Astrocyte (in vitro differentiated cells and primary cell): ENCODE measurements around the gene USP17L26. TPM values are rescaled to one million over a fixed set of nuclear protein-coding genes. Genes with fewer than 3 reads are reported as not detected.

ENCODE experiments used
- DNase-seq: peaks from one replicate; pipeline ENCODE4 v3.0.0-alpha.2; 2010; ENCODE audit warnings: low read depth
- FAIRE-seq: peaks from 2 replicates; lab custom pipeline; 2011; peaks lifted over from hg19 to GRCh38; lab: Jason Lieb, UNC
- H2AFZ ChIP-seq: 2 replicates; pipeline ENCODE4 v1.6.0; 2012; ENCODE audit warnings: low read depth, low read length, inconsistent platforms
- H3K27ac ChIP-seq: 2 replicates; pipeline ENCODE4 v1.5.1; 2011; ENCODE audit warnings: low read depth, low read length, inconsistent platforms
- H3K27me3 ChIP-seq: 2 replicates; pipeline ENCODE4 v1.6.0; 2011; ENCODE audit warnings: low read length, inconsistent platforms; ENCODE audit not compliant: insufficient read depth
- H3K36me3 ChIP-seq: 2 replicates; pipeline ENCODE4 v1.5.1; 2011; ENCODE audit warnings: low read length, inconsistent platforms; ENCODE audit not compliant: insufficient read depth
- H3K4me1 ChIP-seq: 2 replicates; pipeline ENCODE4 v1.5.1; 2011; ENCODE audit warnings: low read length, inconsistent platforms; ENCODE audit not compliant: insufficient read depth
- H3K4me2 ChIP-seq: 2 replicates; pipeline ENCODE4 v1.6.0; 2012; ENCODE audit warnings: low read length, inconsistent platforms
- H3K4me3 ChIP-seq: 2 replicates; pipeline ENCODE4 v1.5.1; 2011; ENCODE audit warnings: low read depth, mild to moderate bottlenecking, low read length, inconsistent platforms; ENCODE audit not compliant: insufficient read depth
- H3K79me2 ChIP-seq: 2 replicates; pipeline ENCODE4 v1.6.0; 2012; ENCODE audit warnings: mild to moderate bottlenecking, low read length, inconsistent platforms; ENCODE audit not compliant: insufficient read depth
- H3K9ac ChIP-seq: 2 replicates; pipeline ENCODE4 v1.6.0; 2012; ENCODE audit warnings: mild to moderate bottlenecking, low read length, inconsistent platforms
- H3K9me3 ChIP-seq: 2 replicates; pipeline ENCODE4 v1.5.1; 2012; ENCODE audit warnings: low read depth, mild to moderate bottlenecking, low read length, inconsistent platforms; ENCODE audit not compliant: insufficient read depth
- H4K20me1 ChIP-seq: 2 replicates; pipeline ENCODE4 v1.6.0; 2012; ENCODE audit warnings: low read length, inconsistent platforms; ENCODE audit not compliant: insufficient read depth
- H3K27ac Mint-ChIP-seq: one replicate; pipeline ENCODE4 v1.8.0; 2021; ENCODE audit warnings: mild to moderate bottlenecking, mixed read lengths; ENCODE audit not compliant: unreplicated experiment
- H3K27me3 Mint-ChIP-seq: one replicate; pipeline ENCODE4 v1.8.0; 2021; ENCODE audit warnings: low read depth, mixed read lengths; ENCODE audit not compliant: unreplicated experiment
- H3K36me3 Mint-ChIP-seq: one replicate; pipeline ENCODE4 v1.8.0; 2021; ENCODE audit warnings: low read depth, mixed read lengths; ENCODE audit not compliant: unreplicated experiment
- H3K4me1 Mint-ChIP-seq: one replicate; pipeline ENCODE4 v1.8.0; 2021; ENCODE audit warnings: low read depth, mixed read lengths; ENCODE audit not compliant: unreplicated experiment
- H3K4me3 Mint-ChIP-seq: one replicate; pipeline ENCODE4 v1.8.0; 2021; ENCODE audit warnings: mild to moderate bottlenecking, moderate library complexity, mixed read lengths; ENCODE audit not compliant: unreplicated experiment
- H3K9me3 Mint-ChIP-seq: one replicate; pipeline ENCODE4 v1.8.0; 2021; ENCODE audit warnings: mild to moderate bottlenecking, mixed read lengths; ENCODE audit not compliant: unreplicated experiment
- EZH2 ChIP-seq: IDR thresholded peaks from 2 replicates; pipeline ENCODE4 v1.6.1; 2012; ENCODE audit warnings: mild to moderate bottlenecking, low read length, inconsistent platforms; ENCODE audit not compliant: insufficient read depth
- total RNA-seq: library from RNA; stranded (reverse); gene quantifications from 2 replicates; pipeline ENCODE4 v1.2.1, GENCODE V29; 2021
- TF ChIP-seq, protein P1 (sequence below): IDR thresholded peaks from 2 replicates; pipeline ENCODE4 v1.5.1; 2011; ENCODE audit warnings: low read depth, mild to moderate bottlenecking, inconsistent platforms, low read length, moderate library complexity; ENCODE audit not compliant: insufficient read depth

USP17L26 gene
- total RNA-seq, 1 donor from 2014 or later, result not detected

DNA sequence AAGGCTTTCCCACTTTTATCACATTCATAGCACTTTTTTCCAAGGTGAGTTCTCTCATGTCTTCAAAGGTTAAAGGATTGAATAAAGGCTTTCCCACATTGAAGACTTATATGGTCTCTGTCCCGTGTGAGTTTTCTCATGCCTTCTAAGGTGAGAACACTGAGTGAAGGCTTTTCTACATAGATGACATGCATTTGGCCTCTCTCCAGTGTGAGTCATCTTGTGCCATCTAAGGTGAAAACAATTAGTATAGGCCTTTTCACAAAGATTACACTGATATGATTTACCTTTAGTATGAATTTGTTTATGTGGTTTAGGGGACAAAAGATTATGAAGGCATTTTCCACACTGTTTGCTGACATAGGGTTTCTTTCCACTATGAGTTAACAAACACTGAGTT lies 49.7 kb downstream of the USP17L26 start:
- Histone ChIP-seq H3K9me3 (no peaks in the 10 kb centered on the region), H3K79me2 (no peaks in the 10 kb centered on the region), H3K9ac (no peak overlapping the region), H3K4me2 (no peak overlapping the region), H3K27me3 (no peaks in the 10 kb centered on the region), H3K27ac (no peak overlapping the region), H4K20me1 (no peaks in the 10 kb centered on the region), H2AFZ (no peak overlapping the region), H3K4me1 (no peaks in the 10 kb centered on the region), H3K36me3 (no peaks in the 10 kb centered on the region), H3K4me3 (no peak overlapping the region)
- Mint-ChIP-seq H3K27me3 (peaks cover 5% of the 10 kb centered on the region), H3K36me3 (no peaks in the 10 kb centered on the region), H3K9me3 (no peaks in the 10 kb centered on the region), H3K4me1 (peaks cover 3% of the 10 kb centered on the region), H3K4me3 (no peak overlapping the region), H3K27ac (no peak overlapping the region)
- no peak for FAIRE-seq
- no peak for DNase-seq
- no peak for TF ChIP-seq EZH2
- TF ChIP-seq, protein P1, sequence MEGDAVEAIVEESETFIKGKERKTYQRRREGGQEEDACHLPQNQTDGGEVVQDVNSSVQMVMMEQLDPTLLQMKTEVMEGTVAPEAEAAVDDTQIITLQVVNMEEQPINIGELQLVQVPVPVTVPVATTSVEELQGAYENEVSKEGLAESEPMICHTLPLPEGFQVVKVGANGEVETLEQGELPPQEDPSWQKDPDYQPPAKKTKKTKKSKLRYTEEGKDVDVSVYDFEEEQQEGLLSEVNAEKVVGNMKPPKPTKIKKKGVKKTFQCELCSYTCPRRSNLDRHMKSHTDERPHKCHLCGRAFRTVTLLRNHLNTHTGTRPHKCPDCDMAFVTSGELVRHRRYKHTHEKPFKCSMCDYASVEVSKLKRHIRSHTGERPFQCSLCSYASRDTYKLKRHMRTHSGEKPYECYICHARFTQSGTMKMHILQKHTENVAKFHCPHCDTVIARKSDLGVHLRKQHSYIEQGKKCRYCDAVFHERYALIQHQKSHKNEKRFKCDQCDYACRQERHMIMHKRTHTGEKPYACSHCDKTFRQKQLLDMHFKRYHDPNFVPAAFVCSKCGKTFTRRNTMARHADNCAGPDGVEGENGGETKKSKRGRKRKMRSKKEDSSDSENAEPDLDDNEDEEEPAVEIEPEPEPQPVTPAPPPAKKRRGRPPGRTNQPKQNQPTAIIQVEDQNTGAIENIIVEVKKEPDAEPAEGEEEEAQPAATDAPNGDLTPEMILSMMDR, result no peak

Other genes with a start within 250 kb of the USP17L26 start
- gene FAM90A26, start 164.2 kb upstream of the USP17L26 start, total RNA-seq, result not detected in 2 replicates
- not detected in 2 replicates for gene USP17L10, start 124.0 kb upstream of the USP17L26 start, total RNA-seq
- gene USP17L11, start 119.3 kb upstream of the USP17L26 start, total RNA-seq, result not detected in 2 replicates
- not detected in 2 replicates for gene USP17L12, start 114.5 kb upstream of the USP17L26 start, total RNA-seq
- gene USP17L13, start 109.8 kb upstream of the USP17L26 start, total RNA-seq, result not detected in 2 replicates
- not detected in 2 replicates for gene USP17L15, start 100.3 kb upstream of the USP17L26 start, total RNA-seq
- gene USP17L17, start 90.8 kb upstream of the USP17L26 start, total RNA-seq, result not detected in 2 replicates
- gene USP17L18, start 86.0 kb upstream of the USP17L26 start, total RNA-seq, result not detected in 2 replicates
- not detected in 2 replicates for gene USP17L19, start 81.3 kb upstream of the USP17L26 start, total RNA-seq
- not detected in 2 replicates for gene USP17L20, start 76.5 kb upstream of the USP17L26 start, total RNA-seq
- gene USP17L21, start 71.8 kb upstream of the USP17L26 start, total RNA-seq, result not detected in 2 replicates
- not detected in 2 replicates for gene USP17L22, start 67.0 kb upstream of the USP17L26 start, total RNA-seq
- not detected in 2 replicates for gene USP17L24, start 9.5 kb upstream of the USP17L26 start, total RNA-seq
- gene USP17L25, start 4.7 kb upstream of the USP17L26 start, total RNA-seq, result not detected in 2 replicates
- not detected in 2 replicates for gene USP17L5, start 4.7 kb downstream of the USP17L26 start, total RNA-seq
- not detected in 2 replicates for gene USP17L27, start 9.5 kb downstream of the USP17L26 start, total RNA-seq
- not detected in 2 replicates for gene USP17L28, start 14.2 kb downstream of the USP17L26 start, total RNA-seq
- not detected in 2 replicates for gene USP17L29, start 19.0 kb downstream of the USP17L26 start, total RNA-seq
- gene USP17L30, start 28.5 kb downstream of the USP17L26 start, total RNA-seq, result not detected in 2 replicates
- not detected in 2 replicates for gene DEFB131A, start 109.8 kb downstream of the USP17L26 start, total RNA-seq